Measurements from ENCODE around the gene CAPRIN2.

CAPRIN2 gene

DNA sequence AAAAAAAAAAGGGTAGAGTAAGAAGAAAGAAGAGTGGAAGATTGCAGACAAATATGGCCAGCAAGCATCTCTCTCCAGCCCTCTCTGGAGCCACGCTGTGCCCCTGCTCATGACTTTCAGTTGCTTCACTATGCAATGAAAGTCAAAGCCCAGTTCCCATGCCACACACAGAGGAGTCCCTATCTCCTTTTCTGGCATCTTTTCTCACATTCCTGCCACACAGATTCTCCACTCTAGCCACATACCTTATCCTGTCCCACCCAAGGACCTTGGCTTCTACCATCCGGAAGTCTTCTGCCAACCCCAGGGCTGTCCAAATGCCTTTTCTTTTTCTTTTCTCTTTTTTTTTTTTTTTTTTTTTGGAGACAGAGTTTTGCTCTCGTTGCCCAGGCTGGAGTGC lies 39.3 kb upstream of the CAPRIN2 start:
- peaks cover 28 to 45% (median 39%) of the 10 kb centered on the region in 11 experiments for H3K27me3 ChIP-seq
- H3K9ac ChIP-seq: no peak overlapping the region
- H4K20me1 ChIP-seq: peaks cover 0 to 4% (median 0%) of the 10 kb centered on the region in 11 experiments; a peak in 2 of 22 replicates
- H3K9me3 ChIP-seq (replicated peaks in 1 of 11): peaks cover 0 to 17% (median 4%) of the 10 kb centered on the region in 11 experiments; a peak in 10 of 22 replicates
- no peaks in the 10 kb centered on the region for H3K36me3 ChIP-seq
- H3K27ac ChIP-seq: no peak overlapping the region
- no peak overlapping the region for H3K4me2 ChIP-seq
- TF ChIP-seq Cebpa-rat (IDR thresholded peaks at IDR 0.05): no peak
- H3K4me3 ChIP-seq: no peak overlapping the region
- H3K4me1 ChIP-seq: peaks cover 9 to 19% (median 15%) of the 10 kb centered on the region in 10 experiments; a peak in 18 of 20 replicates

DNA sequence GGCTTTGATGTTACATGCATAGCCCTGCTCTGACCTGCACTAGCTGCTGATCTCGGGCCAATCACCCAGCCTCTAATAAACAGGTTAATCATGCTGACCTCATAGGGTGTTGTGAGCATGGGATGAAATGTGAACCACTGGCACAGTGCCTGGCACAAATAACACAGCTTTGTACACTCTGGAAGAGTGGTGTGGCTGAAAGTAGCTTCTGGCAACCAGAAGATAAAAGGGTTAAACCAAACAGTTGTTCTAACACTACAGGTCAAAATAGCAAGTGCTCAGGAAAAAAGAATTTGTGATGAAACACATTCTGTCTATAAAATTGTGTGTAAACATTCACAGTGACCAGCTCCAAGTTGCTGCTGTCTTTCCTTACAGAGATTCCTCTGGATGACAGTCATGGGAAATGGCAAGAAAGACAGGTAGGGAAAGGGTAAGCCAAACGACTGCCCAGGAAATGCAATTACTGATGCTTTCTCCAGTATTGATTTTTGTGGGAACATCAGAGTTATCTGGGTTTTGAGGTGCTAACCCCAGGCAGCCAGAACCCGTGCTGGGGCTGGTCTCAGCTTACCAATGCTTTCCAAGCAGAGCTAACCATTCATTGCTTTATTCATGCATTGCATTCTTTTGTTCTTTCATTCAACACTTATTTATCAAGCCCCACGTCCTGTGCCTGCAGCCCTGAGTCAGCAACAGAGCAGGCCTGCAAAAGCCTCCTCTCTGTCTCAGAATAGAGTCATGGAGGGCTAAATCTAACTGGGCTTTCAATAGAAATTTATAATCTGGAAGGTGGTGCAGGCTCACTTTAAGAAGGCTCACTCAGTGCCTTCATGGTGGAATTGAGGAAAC lies 38.1 kb upstream of the CAPRIN2 start:
- Histone ChIP-seq H3K9ac (no peak overlapping the region), H3K4me3 (no peak overlapping the region), H3K27ac (no peak overlapping the region), H3K4me2 (no peak overlapping the region), H3K9me3 (replicated peaks in 1 of 11) (peaks cover 0 to 17% (median 4%) of the 10 kb centered on the region in 11 experiments; a peak in 10 of 22 replicates), H3K4me1 (peaks cover 9 to 19% (median 15%) of the 10 kb centered on the region in 10 experiments; a peak in 18 of 20 replicates), H4K20me1 (peaks cover 0 to 4% (median 0%) of the 10 kb centered on the region in 11 experiments; a peak in 2 of 22 replicates), H3K27me3 (peaks cover 25 to 34% (median 31%) of the 10 kb centered on the region in 11 experiments), H3K36me3 (no peaks in the 10 kb centered on the region)
- TF ChIP-seq Cebpa-rat (IDR thresholded peaks at IDR 0.05): no peak

DNA sequence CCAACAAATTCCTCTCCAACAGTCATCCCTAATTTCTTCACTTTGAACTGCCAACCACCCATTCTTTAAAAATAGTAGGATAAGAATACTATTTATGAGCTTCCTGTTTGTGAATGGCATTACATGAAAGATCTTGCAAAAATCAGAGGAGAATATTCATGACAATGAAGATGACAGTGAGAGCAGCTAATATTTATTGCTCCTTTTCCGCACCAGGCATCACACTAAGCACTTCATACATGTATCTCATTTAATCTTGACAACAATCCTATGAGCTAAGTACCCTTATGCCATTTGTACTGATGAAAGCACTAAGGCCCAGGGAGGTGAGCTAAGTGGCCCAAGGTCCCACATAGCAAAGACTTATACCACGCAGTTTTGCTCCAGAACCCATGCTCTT lies 37.3 kb upstream of the CAPRIN2 start:
- TF ChIP-seq Cebpa-rat (IDR thresholded peaks at IDR 0.05): no peak
- H4K20me1 ChIP-seq: peaks cover 0 to 4% (median 0%) of the 10 kb centered on the region in 11 experiments; a peak in 2 of 22 replicates
- peaks cover 0 to 13% (median 4%) of the 10 kb centered on the region in 11 experiments; a peak in 10 of 22 replicates for H3K9me3 ChIP-seq (replicated peaks in 1 of 11)
- H3K9ac ChIP-seq: no peak overlapping the region
- no peak overlapping the region for H3K4me3 ChIP-seq
- no peak overlapping the region for H3K27ac ChIP-seq
- H3K27me3 ChIP-seq: peaks cover 18 to 26% (median 23%) of the 10 kb centered on the region in 11 experiments
- peaks cover 9 to 19% (median 15%) of the 10 kb centered on the region in 10 experiments; a peak in 18 of 20 replicates for H3K4me1 ChIP-seq
- no peak overlapping the region for H3K4me2 ChIP-seq
- no peaks in the 10 kb centered on the region for H3K36me3 ChIP-seq

DNA sequence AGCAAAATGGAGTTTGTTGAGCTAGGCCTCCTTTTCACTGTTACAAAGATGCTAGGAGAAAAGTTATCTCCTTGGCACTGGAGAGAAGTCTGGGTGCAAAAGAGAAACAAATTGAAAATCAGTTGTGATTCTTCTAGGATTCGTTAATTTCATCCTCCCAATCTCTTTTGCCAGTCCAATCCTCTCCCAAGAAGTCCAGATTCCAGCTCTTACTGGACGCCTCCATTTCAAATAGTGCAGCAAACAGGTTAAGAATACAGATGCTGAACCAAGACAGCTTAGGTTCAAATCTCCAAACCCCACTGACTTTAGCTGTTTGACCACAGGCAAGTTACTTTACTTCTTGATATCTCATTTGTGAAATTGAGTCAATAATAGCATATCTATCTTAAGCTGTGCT lies 34.0 kb upstream of the CAPRIN2 start:
- Histone ChIP-seq H4K20me1 (no peaks in the 10 kb centered on the region), H3K9ac (no peak overlapping the region)
- no peak for TF ChIP-seq Cebpa-rat (IDR thresholded peaks at IDR 0.05)

DNA sequence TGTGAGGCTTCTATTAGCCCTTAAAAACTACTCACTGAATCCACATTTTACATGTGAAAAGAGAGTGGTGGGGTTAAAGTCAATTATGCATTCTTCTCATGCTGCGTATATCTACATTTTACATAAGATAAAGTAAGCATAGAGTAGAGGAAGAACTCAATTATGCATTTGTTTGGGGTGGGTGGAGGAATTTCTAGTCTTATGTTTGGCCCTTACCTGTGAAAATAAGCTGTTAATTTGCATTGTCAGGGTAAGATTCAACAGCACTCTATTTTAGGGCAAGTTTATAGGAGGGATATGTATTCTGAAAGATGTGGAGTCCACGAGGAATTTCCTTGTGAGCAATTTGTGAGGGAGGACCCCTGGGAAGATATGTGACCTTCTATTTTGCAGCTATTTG lies 30.9 kb upstream of the CAPRIN2 start:
- no peak for TF ChIP-seq Cebpa-rat (IDR thresholded peaks at IDR 0.05)
- Histone ChIP-seq H3K9ac (no peak overlapping the region), H3K27ac (no peak overlapping the region)

More for the DNA sequence above, 34.0 kb upstream of the CAPRIN2 start:
- no peak overlapping the region for H3K4me3 ChIP-seq
- H3K27me3 ChIP-seq: no peaks in the 10 kb centered on the region
- no peak overlapping the region for H3K27ac ChIP-seq
- no peaks in the 10 kb centered on the region for H3K4me1 ChIP-seq
- H3K36me3 ChIP-seq: 0 out of 22 replicates have a peak, but pooled peaks cover 0 to 5% (median 0%) of the 10 kb centered on the region in 11 experiments
- H3K4me2 ChIP-seq: no peak overlapping the region
- peaks cover 15 to 26% (median 23%) of the 10 kb centered on the region in 11 experiments for H3K9me3 ChIP-seq (replicated peaks in 1 of 11)

DNA sequence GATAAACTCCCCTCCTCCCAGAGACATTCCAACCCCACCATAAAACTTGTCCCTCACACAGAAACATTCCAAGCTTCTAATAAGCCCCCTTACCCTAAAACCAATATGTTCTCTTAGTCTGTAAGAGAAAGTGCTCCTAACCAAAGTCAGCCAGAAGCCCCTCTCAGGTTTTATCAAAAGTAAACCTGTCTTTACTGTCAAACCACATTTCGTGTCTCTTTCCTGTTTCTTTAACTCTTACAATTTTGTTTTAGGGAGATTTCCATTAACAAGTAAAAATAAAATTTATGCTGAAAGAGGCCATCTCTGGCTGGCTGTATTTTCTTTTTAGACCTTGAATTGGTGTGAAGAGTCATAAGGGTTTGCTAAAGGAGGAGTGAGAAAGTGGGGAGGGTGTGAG lies 29.8 kb upstream of the CAPRIN2 start:
- Histone ChIP-seq H3K36me3 (0 out of 22 replicates have a peak, but pooled peaks cover 0 to 5% (median 0%) of the 10 kb centered on the region in 11 experiments), H3K27me3 (no peaks in the 10 kb centered on the region), H3K4me2 (no peak overlapping the region), H3K4me1 (no peaks in the 10 kb centered on the region), H3K4me3 (no peak overlapping the region), H4K20me1 (no peaks in the 10 kb centered on the region), H3K9ac (no peak overlapping the region), H3K9me3 (replicated peaks in 1 of 11) (peaks cover 15 to 31% (median 24%) of the 10 kb centered on the region in 11 experiments), H3K27ac (no peak overlapping the region)
- TF ChIP-seq Cebpa-rat (IDR thresholded peaks at IDR 0.05): no peak

More for the DNA sequence above, 30.9 kb upstream of the CAPRIN2 start:
- no peaks in the 10 kb centered on the region for H3K4me1 ChIP-seq
- 0 out of 22 replicates have a peak, but pooled peaks cover 0 to 5% (median 0%) of the 10 kb centered on the region in 11 experiments for H3K36me3 ChIP-seq
- no peak overlapping the region for H3K4me3 ChIP-seq
- H3K27me3 ChIP-seq: no peaks in the 10 kb centered on the region
- H3K9me3 ChIP-seq (replicated peaks in 1 of 11): peaks cover 15 to 28% (median 24%) of the 10 kb centered on the region in 11 experiments
- H3K4me2 ChIP-seq: no peak overlapping the region
- no peaks in the 10 kb centered on the region for H4K20me1 ChIP-seq

DNA sequence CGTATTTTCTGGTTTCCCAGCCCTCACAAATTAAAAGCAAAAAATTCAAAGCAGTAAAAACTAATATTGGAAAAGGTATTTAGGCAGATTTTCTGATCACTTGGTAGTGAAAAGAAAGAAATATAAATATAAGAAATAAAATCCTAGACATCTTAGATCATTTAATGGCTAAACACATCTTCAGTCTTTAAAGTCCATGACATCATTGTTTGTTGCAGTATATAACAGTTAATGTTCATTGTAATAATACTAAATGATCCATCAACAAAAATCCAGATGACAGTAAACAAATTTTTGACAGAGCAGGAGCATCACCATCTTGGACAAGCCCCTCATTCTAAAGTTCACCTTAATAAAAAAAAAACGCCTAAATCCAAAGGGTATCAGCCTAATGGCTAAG lies 29.2 kb upstream of the CAPRIN2 start:
- Histone ChIP-seq H3K4me1 (no peaks in the 10 kb centered on the region), H3K36me3 (0 out of 22 replicates have a peak, but pooled peaks cover 0 to 5% (median 0%) of the 10 kb centered on the region in 11 experiments), H4K20me1 (no peaks in the 10 kb centered on the region), H3K4me3 (no peak overlapping the region), H3K4me2 (no peak overlapping the region), H3K9me3 (replicated peaks in 1 of 11) (peaks cover 15 to 32% (median 24%) of the 10 kb centered on the region in 11 experiments), H3K27ac (no peak overlapping the region), H3K9ac (no peak overlapping the region), H3K27me3 (no peaks in the 10 kb centered on the region)
- no peak for TF ChIP-seq Cebpa-rat (IDR thresholded peaks at IDR 0.05)

DNA sequence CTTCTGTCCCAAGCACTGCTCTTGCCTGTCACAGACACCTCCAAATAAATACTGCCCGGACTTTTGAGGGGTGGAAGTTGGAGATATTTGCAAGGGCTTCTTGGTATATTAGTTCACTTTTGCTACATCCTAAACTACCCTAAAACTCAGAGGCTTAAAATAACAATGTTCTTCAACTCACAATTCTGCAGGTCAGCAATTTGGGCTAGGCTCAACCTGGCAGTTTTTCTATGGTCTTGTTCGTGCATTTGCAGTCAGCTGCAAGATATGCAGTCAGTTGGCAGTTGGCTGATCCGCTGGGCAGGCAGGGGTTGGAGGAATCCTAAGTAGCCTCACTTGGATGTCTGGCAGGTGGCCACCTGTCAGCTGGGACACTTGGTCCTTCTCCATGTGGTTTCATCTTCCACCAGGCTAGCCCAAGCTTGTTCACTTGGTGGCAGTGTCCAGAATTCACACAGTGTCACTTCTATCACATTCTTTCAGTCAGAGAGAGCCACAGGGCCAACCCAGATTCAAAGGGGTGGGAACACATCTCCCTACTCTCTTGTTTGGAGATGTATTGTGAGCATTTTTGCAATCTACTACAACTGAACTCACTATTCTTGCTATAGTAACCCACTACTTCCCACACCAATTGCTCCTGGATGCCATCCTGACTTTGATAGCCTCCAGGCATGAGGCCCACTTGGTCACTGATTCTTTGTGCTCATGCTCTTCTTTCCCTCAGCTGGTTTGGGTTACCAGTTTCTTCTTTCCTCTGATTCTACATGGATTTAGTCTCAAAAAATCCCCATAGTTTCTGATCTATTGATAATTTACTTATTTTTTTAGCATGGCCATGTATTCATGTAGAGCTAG lies 27.8 kb upstream of the CAPRIN2 start:
- H3K4me2 ChIP-seq: no peak overlapping the region
- H3K4me3 ChIP-seq: no peak overlapping the region
- no peaks in the 10 kb centered on the region for H3K4me1 ChIP-seq
- H3K36me3 ChIP-seq: 0 out of 22 replicates have a peak, but pooled peaks cover 0 to 5% (median 0%) of the 10 kb centered on the region in 11 experiments
- TF ChIP-seq Cebpa-rat (IDR thresholded peaks at IDR 0.05): no peak
- no peak overlapping the region for H3K9ac ChIP-seq
- H4K20me1 ChIP-seq: no peaks in the 10 kb centered on the region
- no peak overlapping the region for H3K27ac ChIP-seq
- H3K9me3 ChIP-seq (replicated peaks in 1 of 11): peaks cover 15 to 33% (median 25%) of the 10 kb centered on the region in 11 experiments
- no peaks in the 10 kb centered on the region for H3K27me3 ChIP-seq

Data from BLaER1 treated with 17β-estradiol and CSF1 and Interleukin-3, amounts not matched to agents 10 nM and 100 nM (cell line).